GM21447 (cell line): ENCODE measurements around the gene TCP11.
"Not testable (repeated sequence)": the region's sequence is repeated elsewhere in the genome, so short reads cannot be mapped to it uniquely, and the experiment has no call there.

Source experiments
- ATAC-seq: cut with Tn5 transposase; IDR thresholded peaks from one replicate; pipeline ENCODE4 v1.9.1; 2021; ENCODE audit not compliant: unreplicated experiment

Gene TCP11

GRCh38 chr6:35148167-35148741 is 7.1 kb upstream of the TCP11 start:
- ATAC-seq: no peak

GRCh38 chr6:35147486-35147885 is 6.3 kb upstream of the TCP11 start:
- ATAC-seq: no peak

GRCh38 chr6:35147026-35147425 is 5.9 kb upstream of the TCP11 start:
- ATAC-seq: no peak

- no peak for ATAC-seq
Measured at GRCh38 chr6:35146453-35146852, 5.3 kb upstream of the TCP11 start.

- no peak for ATAC-seq
Measured at GRCh38 chr6:35145757-35146156, 4.6 kb upstream of the TCP11 start.

- no peak for ATAC-seq
Measured at GRCh38 chr6:35142588-35143569, 1.7 kb upstream of the TCP11 start.

- ATAC-seq: no peak
Measured at GRCh38 chr6:35140639-35141006, 516 bp downstream of the TCP11 start.

- no peak for ATAC-seq
Measured at GRCh38 chr6:35139924-35140638, 1.1 kb downstream of the TCP11 start.

GRCh38 chr6:35139470-35139869 is 1.7 kb downstream of the TCP11 start:
- ATAC-seq: no peak

- not testable (repeated sequence) for ATAC-seq
Measured at GRCh38 chr6:35138191-35138590, 2.9 kb downstream of the TCP11 start.

GRCh38 chr6:35136185-35136584 is 5.0 kb downstream of the TCP11 start:
- ATAC-seq: no peak

GRCh38 chr6:35128496-35128895 is 12.6 kb downstream of the TCP11 start:
- no peak for ATAC-seq

GRCh38 chr6:35128042-35128441 is 13.1 kb downstream of the TCP11 start:
- ATAC-seq: no peak

- no peak for ATAC-seq
Measured at GRCh38 chr6:35124356-35124755, 16.8 kb downstream of the TCP11 start.

- no peak for ATAC-seq
Measured at GRCh38 chr6:35120746-35121145, 20.4 kb downstream of the TCP11 start.

- no peak for ATAC-seq
Measured at GRCh38 chr6:35108309-35108885, 32.7 kb downstream of the TCP11 start.

GRCh38 chr6:35107761-35108160 is 33.4 kb downstream of the TCP11 start:
- not testable (repeated sequence) for ATAC-seq

GRCh38 chr6:35107208-35107607 is 33.9 kb downstream of the TCP11 start:
- not testable (repeated sequence) for ATAC-seq

- ATAC-seq: not testable (repeated sequence)
Measured at GRCh38 chr6:35106061-35106460, 35.1 kb downstream of the TCP11 start.

- no peak for ATAC-seq
Measured at GRCh38 chr6:35105078-35105477, 36.1 kb downstream of the TCP11 start.

- no peak for ATAC-seq
Measured at GRCh38 chr6:35099116-35099515, 42.0 kb downstream of the TCP11 start.
